HG03439 (cell line): Measurements from ENCODE around the gene ARFGAP1.

ENCODE experiments used
- ATAC-seq: cut with Tn5 transposase; IDR thresholded peaks from one replicate; pipeline ENCODE4 v1.9.1; 2021; ENCODE audit warnings: mild to moderate bottlenecking, moderate library complexity; ENCODE audit not compliant: unreplicated experiment

ARFGAP1 gene

DNA sequence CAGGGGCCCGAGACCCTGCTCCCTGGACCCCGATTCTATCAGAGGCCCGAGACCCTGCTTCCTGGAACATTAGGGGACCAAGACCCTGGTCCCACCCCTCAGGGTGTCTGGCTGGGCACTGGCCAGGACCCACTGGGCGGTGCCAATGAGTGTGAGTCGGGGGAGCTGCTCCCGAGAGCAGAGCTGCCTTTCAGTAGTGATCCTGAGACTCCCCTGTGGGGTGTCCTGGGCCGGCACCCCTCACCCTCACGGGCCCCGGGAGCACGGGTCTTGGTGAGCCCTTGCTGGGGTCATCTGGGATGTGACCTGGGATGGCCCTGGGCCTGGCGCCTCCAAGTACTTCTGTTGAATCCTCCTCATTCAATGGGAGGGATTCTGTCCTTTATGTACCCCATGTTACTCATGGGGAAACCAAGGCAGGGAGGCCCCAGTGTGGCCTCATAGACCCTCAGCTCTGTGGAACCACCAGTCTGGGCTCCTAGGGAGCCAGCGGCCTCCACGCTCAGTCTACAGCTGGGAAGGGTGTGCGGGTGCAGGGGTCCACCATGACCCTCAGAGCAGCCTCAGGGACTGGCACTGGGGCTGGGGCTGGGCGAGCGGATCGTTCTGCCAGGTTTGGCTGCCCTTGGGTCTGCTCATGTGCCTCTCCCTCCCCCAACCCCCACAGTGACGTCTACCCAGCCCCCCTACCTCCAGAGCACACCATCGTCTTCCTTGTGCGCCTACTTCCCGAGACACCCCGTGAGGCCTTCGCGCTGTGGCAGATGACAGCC, 46.0 kb downstream of the ARFGAP1 start:
- no peak for ATAC-seq

DNA sequence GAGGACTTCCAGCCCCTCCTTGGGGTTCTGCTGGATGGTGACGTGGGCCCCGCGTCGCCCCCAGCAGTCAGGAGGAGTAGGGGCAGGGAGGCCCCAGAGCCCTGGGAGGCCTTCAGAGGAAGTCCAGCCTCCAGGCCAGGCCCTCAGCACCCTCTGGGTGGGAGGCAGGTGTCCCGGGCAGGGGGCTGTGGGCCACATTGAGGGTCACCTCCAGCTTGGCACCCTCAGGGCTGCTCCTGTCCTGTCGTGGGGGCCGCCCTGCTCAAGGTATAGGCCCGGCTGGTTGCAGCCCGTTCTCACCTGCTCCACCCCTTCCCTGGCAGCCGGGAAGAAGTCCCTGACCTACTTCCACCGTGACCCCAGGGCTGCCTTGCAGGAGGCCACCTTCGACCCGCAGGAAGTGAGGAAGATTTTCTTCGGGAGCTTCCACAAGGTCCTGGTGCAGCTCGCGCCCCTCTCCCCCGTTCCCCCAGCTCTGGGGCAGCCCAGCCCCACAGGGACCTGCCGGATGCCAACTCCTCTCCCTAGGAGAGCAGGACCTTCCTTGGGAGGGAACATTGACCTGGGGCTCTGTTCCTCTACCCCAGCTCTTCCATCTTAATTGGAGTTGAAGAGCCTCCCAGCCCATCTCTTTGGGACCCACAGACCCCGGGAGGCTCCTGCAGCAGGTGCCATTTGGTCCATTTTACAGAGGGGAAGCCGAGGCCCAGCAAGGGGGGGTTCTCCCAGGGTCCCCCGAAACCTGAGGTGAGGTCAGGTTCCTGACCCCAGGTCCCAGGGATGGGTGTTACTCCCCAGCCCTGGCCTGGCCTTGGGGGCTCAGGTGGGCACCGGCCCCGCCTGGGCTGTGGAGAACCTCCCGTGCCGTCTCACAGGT, 46.8 kb downstream of the ARFGAP1 start:
- no peak for ATAC-seq

DNA sequence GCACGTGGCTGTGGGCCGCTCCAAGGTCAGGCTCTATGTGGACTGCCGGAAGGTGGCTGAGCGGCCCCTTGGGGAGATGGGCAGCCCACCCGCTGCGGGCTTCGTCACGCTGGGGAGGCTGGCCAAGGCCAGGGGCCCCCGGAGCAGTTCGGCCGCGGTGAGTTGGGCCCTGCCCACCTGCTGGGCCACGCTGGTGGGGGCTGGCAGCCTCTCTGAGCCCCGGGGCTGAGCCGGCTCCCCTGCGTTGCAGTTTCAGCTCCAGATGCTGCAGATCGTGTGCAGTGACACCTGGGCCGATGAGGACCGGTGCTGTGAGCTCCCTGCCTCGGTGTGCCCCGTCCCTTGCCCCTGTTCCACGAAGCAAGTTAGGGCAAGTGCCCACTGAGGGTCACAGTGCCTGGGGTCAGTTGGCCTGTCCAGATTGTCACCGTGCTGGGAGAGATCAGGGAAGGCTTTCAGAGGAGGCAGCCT, 47.5 kb downstream of the ARFGAP1 start:
- no peak for ATAC-seq

DNA sequence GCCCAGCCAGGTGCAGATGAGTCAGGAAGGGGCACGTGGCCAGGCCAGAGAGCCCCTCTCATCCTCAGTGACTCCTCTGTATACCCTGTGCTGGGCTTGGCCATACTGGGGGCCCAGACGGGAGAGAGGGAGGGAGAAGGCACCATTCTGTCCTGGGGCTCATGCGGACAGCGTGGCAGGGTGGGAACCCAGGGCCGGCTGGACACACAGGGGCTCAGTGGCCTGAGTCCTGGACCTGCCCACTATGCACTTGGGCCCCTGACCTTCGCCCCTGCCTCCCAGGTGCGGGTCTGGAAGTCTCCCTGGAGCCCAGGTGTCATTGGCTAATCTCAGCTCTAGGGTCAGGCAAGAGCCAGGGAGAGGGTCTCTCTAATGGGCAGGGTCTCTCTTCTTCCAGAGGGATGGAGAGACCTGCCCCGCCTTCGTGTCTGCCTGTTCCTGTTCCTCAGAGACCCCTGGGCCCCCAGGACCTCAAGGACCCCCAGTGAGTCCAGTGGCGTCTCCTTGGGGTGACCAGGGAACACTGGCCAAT, 48.1 kb downstream of the ARFGAP1 start:
- ATAC-seq, result no peak

DNA sequence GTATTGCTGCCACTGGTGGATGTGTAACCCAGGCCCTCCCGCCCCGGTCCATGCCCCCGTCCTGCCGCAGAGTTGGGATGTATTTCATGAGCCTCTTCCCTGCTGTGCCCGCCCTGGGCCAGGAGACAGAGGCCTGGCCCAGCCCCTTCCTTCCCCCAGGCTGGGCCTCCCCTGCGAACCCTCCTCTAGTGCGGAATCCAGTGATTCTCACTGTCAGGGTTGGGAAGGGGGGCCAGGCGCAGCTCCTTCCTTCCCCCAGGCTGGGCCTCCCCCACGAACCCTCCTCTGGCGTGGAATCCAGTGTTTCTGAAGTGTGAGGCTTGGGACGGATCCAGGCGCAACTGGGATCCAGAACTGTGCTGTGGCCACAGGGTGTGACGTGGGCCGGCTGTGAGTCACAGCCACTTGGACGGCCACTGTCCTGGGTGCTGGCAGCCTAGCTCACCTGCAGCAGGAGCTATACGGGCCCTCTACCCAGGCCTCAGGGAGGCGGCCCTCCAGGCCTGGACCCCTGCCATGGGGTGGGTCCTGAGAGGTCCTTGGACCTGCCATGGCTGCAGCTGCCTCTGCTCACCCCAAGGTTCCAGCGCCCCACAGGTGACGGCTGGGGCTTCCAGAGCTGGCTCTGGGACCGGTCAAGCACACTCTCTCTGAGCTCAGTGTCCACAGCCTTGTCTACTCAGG, 48.7 kb downstream of the ARFGAP1 start:
- ATAC-seq, result no peak

DNA sequence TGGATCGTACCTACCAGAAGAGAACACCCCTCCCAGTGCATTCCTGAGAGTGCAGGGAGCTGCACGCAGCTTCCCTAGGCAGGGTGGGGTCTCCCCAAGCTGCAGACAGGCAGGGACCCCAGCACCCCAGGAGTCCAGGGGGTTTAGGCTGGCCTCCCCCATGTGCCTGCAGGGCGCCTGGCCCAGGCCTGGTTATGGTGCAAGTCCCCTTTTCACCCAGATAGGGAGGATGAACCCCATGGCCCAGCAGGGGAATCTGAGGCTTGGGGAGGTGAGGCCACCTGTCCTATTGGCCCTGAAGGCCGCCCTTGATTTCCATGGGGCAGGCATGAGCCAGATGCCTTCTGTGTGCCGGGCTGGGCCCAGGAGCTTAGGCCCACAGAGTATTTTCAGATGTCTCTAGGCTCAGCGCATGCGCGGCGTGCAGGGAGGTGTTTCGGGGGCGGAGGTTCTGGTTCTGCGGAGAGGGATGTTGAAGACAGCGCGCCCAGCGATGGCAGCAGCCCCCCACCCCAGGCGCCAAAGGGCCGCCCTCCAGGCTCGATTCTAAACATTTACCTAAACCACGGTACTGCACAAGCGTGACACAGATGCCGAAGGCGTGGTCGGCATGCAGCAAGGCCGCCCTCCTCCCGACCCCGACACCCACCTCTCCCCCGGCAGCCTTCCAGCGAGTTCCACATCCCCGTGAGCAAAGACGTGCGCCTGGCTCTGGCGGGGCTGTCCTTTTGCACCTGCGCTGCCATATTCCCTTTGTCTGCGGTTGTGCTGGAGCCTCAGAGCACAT, 49.7 kb downstream of the ARFGAP1 start:
- no peak for ATAC-seq

DNA sequence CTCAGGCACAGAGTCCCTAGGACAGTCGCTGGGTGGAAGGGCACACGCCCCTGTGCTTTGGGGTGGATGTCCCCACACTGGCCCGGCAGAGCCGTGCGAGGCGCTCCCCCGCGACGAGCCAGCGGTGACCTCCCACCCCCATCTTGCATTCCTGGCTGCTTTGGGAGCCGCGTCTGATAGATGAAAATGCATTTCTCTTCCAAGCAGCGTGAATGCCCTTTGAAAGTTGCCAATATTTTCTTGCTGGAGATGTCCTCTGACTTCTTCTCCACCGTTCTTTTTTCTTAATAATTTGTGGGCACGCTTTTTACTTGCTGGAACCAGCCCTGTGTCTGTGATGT, 50.3 kb downstream of the ARFGAP1 start:
- ATAC-seq, result no peak

DNA sequence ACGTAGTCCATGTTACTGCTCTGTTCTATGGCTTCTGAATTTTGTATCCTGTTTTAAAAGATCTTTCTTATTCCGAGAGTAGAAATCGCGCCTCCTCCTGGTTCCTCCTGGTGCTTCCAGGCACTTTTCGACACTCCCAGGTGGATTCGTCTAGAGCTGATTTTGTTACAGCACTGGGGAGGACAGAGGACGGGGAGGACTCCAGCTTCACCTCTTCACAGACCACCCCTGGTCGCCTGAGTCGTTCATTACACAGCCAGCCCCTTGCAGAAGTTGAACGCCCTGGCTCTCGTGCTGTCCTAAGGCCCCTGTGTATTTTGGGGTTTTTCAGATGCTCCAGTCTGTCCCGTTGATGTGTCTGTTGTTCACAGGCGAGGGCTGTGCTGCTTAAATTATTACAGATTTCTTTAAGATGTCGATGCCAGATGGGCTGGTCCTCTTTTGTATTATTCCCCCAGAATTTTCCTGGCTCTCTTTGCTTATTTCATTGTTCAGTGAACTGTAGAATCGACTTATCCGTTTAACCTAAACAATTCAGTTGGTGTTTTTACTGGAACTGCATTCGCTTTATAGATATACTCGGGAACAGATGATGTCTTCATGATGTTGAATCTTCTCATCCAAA, 50.9 kb downstream of the ARFGAP1 start:
- no peak for ATAC-seq

DNA sequence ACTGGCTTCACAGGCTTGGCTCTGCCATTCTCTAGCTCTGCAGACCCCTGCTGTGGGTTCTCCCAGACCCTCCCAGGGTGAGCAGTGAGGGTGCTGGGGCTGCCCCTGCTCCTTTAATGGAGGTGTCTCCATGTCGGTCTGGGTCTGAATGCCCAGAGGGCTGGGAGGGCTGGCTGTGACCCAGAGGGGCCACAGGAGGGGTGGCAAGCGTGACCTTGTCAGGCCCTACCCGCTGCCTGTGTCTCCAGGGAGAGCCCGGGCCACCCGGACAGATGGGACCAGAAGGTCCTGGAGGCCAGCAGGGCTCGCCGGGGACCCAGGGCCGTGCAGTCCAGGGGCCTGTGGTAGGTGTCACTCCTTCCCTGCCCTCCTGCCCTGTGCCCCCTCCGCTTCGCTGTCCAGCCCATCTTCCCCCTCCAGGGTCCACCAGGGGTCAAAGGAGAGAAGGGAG, 52.4 kb downstream of the ARFGAP1 start:
- no peak for ATAC-seq

DNA sequence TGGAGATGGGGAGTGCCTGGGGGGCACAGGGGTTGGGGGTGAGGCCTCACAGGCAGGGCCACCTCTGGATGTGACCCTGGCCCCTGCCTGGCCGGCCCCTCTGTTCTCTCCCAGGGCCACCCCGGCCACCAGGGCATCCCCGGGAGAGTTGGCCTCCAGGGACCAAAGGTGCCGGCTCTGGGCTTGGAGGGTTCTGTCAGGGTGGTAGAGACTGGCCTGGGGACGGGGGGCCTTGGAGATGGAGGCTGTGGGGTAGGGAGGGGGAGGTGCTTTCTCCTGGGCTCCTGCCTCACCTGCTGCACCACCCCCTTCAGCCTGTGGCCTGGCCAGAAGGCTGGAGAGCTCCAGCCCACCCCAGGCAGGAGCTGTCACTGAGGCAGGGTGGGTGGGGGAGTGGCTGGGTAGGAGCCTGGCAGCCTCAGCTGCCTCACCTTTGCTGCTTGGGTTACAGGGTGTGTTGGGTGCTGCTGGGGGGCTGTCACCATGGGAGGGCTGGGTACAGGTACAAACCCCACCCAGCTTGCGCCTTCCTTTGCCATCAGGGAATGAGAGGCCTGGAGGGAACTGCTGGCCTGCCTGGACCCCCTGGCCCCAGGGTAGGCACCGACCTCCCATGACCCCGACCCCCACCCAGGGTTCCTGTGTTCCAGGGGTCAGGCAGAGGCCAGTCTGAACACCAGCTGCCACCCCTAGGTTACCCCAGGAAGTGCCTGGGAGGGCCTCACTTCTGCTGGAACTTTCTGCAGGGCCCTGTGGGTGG, 53.1 kb downstream of the ARFGAP1 start:
- ATAC-seq, result no peak

DNA sequence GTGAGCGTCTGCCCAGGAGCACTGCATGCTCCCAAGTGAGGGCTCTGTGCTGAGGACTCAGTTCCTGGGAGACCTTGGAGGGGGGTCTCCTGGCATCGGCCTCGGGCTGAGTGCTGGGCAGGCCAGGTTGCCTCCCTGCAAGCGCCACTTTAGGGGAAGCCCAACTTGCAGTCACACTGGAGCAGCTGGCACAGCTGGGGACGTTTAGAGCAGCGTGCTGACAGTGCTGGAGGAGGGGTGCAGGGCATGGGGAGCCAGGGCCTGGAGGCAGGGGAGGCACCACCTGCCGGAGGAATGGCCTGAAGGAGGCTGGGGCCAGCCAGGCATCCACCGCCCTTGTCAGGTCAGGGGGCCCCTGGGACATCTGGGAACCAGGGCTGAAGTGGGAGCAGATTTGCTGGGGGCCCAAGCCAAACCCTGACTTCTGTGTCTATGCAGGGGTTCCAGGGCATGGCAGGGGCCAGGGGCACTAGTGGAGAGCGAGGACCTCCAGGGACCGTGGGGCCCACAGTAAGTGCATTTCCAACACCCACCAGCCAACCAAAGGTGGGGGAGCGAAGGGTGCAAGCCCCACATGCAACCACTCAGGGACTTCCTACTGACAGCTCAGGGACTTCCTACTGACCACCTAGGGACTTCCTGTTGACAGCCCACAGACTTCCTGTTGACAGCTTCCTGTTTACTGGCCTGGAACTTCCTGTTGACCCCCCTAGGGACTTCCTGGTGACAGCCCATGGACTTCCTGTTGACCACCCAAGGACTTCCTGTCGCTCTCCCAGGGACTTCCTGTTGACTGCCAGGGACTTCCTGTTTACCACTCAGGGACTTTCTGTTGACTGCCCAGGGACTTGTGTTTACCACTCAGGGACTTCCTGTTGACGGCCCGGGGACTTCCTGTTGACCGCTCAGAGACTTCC, 54.0 kb downstream of the ARFGAP1 start:
- no peak for ATAC-seq

DNA sequence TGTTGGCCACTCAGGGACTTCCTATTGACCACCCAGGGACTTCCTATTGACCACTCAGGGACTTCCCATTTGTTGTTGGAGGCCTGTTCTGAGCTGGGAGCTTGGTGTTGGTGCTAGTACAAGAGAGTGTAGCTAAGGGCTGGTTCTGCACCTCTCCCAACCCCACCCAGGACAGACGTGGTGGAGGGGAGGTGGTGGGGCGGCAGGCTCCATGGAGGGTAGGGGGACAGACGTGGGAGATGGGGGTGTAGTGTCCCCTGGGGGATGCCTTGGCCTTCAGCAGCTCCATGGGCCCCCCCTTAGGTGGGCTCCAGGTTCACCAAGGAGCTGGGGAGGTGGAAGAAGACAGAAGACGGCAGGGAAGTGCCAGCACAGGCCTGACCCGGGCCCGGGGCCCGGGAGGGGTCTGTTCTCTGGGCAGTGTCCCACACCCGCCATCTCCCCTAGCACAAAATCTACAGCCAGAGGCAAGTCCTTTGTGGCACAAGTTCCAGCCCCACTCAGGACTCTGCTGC, 54.7 kb downstream of the ARFGAP1 start:
- ATAC-seq, result no peak

DNA sequence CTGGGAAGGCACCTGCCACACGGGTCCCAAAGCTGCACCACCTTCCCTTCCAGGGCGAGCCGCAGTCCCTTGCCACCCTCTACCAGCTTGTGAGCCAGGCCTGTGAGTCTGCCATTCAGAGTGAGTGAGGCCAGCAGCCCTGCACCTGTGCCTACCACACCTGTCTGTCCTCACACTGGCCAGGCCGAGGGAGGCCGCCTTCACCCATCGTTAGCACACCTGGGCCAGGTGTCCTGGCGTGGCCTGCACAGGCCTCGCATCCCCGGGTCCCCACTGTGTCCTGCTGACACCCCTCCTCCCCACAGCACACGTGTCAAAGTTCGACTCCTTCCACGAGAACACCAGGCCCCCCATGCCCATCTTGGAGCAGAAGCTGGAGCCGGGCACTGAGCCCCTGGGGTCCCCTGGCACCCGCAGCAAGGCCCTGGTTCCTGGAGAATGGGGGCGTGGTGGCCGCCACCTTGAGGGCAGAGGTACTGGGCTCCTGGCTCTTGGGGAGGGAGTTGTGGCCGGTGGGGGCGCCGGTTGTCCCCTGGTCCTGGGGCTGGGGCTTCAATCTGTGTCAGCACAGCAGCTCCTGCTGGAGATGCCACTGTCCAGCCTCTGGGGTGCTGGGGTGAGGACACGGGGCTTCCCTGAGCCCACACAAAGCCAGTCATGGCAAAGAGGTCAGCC, 55.5 kb downstream of the ARFGAP1 start:
- ATAC-seq, result no peak

DNA sequence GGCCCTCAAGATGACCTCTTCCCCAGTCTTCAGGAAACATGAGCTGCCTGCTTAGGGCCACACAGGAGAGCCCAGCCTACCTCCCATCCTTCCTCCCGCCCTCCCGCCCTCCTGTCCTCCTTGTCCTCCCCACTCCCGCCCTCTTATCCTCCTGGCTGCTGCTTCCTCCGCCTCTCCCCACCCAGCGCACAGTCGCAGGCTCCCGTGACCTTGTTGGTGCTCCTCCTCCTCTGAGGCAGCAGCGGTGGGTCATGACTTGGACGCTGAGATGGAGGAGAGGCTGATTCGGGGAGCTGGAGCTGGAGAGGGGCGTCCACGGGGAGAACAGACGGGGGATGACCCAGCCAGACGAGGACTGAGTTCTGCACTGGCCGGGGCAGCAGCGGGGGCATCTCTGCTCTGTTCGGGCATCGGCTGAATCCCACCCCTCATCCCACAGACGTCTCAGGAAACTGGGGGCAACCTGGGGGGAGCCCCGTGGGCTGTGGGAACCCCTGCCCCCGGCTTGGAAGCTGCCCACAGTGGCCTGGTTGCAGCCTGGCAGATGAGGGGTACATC, 56.2 kb downstream of the ARFGAP1 start:
- ATAC-seq, result no peak

DNA sequence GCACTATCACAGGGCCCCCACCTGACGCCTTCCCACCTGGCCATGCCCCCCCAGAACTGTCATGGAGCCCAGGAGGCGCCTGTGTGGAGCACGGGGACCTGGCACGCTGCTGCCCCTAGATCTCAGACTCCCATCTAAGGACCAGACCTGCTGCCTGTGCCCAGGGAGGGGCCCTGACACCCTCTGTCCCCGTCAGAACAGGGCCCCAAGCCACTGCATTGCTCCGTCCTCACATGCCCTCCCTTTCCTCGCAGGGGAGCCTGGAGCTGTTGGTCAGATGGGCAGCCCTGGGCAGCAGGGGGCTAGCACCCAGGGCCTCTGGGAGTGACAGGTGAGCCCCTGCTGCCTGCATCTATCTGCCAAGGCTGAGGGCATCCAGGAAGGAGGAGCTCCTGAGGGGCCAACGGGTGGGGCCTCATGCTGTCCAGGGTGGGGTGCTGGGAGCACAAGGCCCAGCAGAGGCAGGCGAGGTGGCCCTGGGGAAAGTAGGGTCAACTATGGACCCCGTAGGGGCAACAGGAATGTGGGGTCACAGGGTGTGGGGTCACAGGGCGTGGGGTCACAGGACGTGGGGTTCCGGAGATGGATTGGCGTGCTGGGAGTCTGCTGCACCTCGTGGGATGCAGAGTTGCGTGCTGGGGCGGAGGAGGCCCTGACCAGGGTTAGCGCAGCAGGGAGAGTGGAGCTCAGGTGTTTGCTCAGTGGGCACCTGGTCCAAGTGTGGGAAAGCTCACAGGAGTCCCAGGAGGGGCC, 56.9 kb downstream of the ARFGAP1 start:
- no peak for ATAC-seq

DNA sequence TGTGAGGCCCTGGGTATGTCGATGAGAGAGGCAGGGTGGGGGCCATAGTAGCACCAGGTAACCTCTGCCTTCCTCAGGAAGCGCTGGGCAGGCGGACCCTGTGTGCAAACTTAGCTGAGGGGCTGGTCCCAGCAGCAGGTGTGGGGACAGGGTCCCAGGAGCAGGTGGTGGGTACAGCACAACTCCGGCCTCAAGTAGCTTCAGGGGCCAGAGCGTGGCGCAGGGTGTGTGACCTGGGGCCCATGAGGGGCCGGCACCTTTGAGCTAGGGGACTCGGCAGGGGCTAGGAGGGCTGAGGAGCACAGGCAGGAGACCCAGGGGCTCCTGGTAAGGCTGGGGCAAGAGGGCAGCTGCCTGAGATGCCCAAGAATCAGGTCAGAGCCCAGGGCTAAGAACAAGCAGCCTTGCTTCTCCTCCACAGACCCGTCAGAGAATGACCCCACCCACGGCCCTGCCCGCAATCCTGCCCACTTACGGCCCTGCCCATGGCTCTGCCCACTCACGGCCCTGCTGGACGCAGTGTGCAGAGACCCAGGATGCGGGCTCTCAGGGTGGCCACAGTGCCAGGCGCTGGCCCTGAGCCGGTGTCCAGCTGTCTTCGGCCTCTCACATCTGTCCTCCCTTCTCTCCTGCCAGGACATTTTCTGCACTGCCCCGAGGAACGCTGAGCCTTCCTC, 57.6 kb downstream of the ARFGAP1 start:
- no peak for ATAC-seq
